Colonic mucosa (tissue), 4 donors: Measurements from ENCODE around the gene ROBO3. TPM values are rescaled to one million over a fixed set of nuclear protein-coding genes. Genes with fewer than 3 reads are reported as not detected.

Experiments
- DNase-seq: peaks from one replicate; pipeline ENCODE4 v3.0.0-alpha.2; 2020
- H3K27ac ChIP-seq: fragments of 200-600 bp; one replicate; pipeline ENCODE4 v1.8.0; 2021
- H3K27me3 ChIP-seq: fragments of 200-600 bp; one replicate; pipeline ENCODE4 v1.8.0; 2021
- H3K36me3 ChIP-seq: fragments of 200-600 bp; one replicate; pipeline ENCODE4 v1.8.0; 2021
- H3K4me1 ChIP-seq: fragments of 200-600 bp; one replicate; pipeline ENCODE4 v1.8.0; 2021; ENCODE audit warnings: mild to moderate bottlenecking
- H3K4me3 ChIP-seq: fragments of 200-600 bp; one replicate; pipeline ENCODE4 v1.8.0; 2021
- H3K9ac ChIP-seq, 2 donors: one replicate each; pipeline ENCODE4 v1.7.0; 2013; ENCODE audit warnings: control low read depth in 2 of 2, low read depth in 2 of 2, low read length in 2 of 2
- H3K9me3 ChIP-seq: fragments of 200-600 bp; one replicate; pipeline ENCODE4 v1.8.0; 2021
- CTCF ChIP-seq: fragments of 200-600 bp; IDR thresholded peaks from one replicate; pipeline ENCODE4 v1.8.0; 2022; ENCODE audit warnings: antibody characterized with exemption, mild to moderate bottlenecking
- intact Hi-C: fragments of 100-400 bp; cut with DNase I; formaldehyde crosslinking; loops from one replicate; pipeline ENCODE4 v1.14.1; 2022
- total RNA-seq, 2 donors: library from RNA; stranded (reverse); fragmentation: NEBNext Ultra II Directional in 1 of 2; extraction: Animal tissue kit (Norgen Biotek cat#: 25700) in 1 of 2; gene quantifications; one replicate each; pipeline ENCODE4 v1.2.1, GENCODE V29; 2021
- donor health status: healthy.
- donor health status: DM: no; HTN: no; CAD: no.
- donor health status: DM: no; HTN: no; CAD: no.

ROBO3 gene
- total RNA-seq, 2 donors from 2014 or later, result 7.8 to 8.0 TPM

- DNase-seq, result no peak
- no peaks in the 10 kb centered on the region for H3K9me3 ChIP-seq
- no peak for TF ChIP-seq CTCF
- H3K4me1 ChIP-seq, result peaks cover 11% of the 10 kb centered on the region
- intact Hi-C loops, result no loop called here
- peaks cover 72% of the 10 kb centered on the region for H3K27me3 ChIP-seq
- no peak overlapping the region for H3K9ac ChIP-seq
- H3K4me3 ChIP-seq, result no peak overlapping the region
- no peaks in the 10 kb centered on the region for H3K36me3 ChIP-seq
- H3K27ac ChIP-seq, result no peak overlapping the region
Measured at GRCh38 chr11:124864176-124864891, 898 bp upstream of the ROBO3 start.

- H3K9ac ChIP-seq, result no peak overlapping the region
- no peak overlapping the region for H3K27ac ChIP-seq
- H3K4me1 ChIP-seq, result peaks cover 11% of the 10 kb centered on the region
- H3K36me3 ChIP-seq, result no peaks in the 10 kb centered on the region
- no peak for DNase-seq
- no peak for TF ChIP-seq CTCF
- intact Hi-C loops, result no loop called here
- peaks cover 77% of the 10 kb centered on the region for H3K27me3 ChIP-seq
- no peaks in the 10 kb centered on the region for H3K9me3 ChIP-seq
- H3K4me3 ChIP-seq, result no peak overlapping the region
Measured at GRCh38 chr11:124864892-124865180, 396 bp upstream of the ROBO3 start.

GRCh38 chr11:124865902-124866851 lies 945 bp downstream of the ROBO3 start:
- H3K9me3 ChIP-seq, result no peaks in the 10 kb centered on the region
- intact Hi-C loops, result no loop called here
- H3K36me3 ChIP-seq, result no peaks in the 10 kb centered on the region
- no peak overlapping the region for H3K27ac ChIP-seq
- H3K4me1 ChIP-seq, result peaks cover 11% of the 10 kb centered on the region
- peaks cover 78% of the 10 kb centered on the region for H3K27me3 ChIP-seq
- peak overlapping the region; percentile 18 for H3K4me3 ChIP-seq
- H3K9ac ChIP-seq, result no peak overlapping the region
- peak; percentile 85 for TF ChIP-seq CTCF
- DNase-seq, result peak; percentile 47

GRCh38 chr11:124867700-124868099 lies 2.5 kb downstream of the ROBO3 start:
- peaks cover 77% of the 10 kb centered on the region for H3K27me3 ChIP-seq
- no peaks in the 10 kb centered on the region for H3K36me3 ChIP-seq
- intact Hi-C loops, result no loop called here
- H3K4me3 ChIP-seq, result no peak overlapping the region
- no peak overlapping the region for H3K9ac ChIP-seq
- peaks cover 11% of the 10 kb centered on the region for H3K4me1 ChIP-seq
- no peak for DNase-seq
- TF ChIP-seq CTCF, result no peak
- no peak overlapping the region for H3K27ac ChIP-seq
- H3K9me3 ChIP-seq, result no peaks in the 10 kb centered on the region

- no peak for TF ChIP-seq CTCF
- Histone ChIP-seq H3K27ac (no peak overlapping the region), H3K9ac (no peak overlapping the region), H3K27me3 (peaks cover 68% of the 10 kb centered on the region), H3K36me3 (no peaks in the 10 kb centered on the region), H3K9me3 (no peaks in the 10 kb centered on the region), H3K4me1 (peaks cover 11% of the 10 kb centered on the region), H3K4me3 (no peak overlapping the region)
- DNase-seq, result no peak
- intact Hi-C loops, result no loop called here
Measured at GRCh38 chr11:124868331-124869274, 3.4 kb downstream of the ROBO3 start.
